Measurements from ENCODE around the gene FCRLB.

- TF ChIP-seq, protein P1, sequence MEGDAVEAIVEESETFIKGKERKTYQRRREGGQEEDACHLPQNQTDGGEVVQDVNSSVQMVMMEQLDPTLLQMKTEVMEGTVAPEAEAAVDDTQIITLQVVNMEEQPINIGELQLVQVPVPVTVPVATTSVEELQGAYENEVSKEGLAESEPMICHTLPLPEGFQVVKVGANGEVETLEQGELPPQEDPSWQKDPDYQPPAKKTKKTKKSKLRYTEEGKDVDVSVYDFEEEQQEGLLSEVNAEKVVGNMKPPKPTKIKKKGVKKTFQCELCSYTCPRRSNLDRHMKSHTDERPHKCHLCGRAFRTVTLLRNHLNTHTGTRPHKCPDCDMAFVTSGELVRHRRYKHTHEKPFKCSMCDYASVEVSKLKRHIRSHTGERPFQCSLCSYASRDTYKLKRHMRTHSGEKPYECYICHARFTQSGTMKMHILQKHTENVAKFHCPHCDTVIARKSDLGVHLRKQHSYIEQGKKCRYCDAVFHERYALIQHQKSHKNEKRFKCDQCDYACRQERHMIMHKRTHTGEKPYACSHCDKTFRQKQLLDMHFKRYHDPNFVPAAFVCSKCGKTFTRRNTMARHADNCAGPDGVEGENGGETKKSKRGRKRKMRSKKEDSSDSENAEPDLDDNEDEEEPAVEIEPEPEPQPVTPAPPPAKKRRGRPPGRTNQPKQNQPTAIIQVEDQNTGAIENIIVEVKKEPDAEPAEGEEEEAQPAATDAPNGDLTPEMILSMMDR (IDR thresholded peaks at IDR 0.05) = no peak
- TF ChIP-seq POLR2A (IDR thresholded peaks at IDR 0.05) = no peak
Observed at GRCh38 chr1:161770250-161770649, 48.9 kb downstream of the FCRLB start.

All from transverse colon (tissue), 3 donors.